HepG2 (cell line): ENCODE results near the gene HECTD4. TPM values are rescaled to one million over a fixed set of nuclear protein-coding genes. Genes with fewer than 3 reads are reported as not detected.

Experiments
- ARNT2 ChIP-seq: sonication (generic); formaldehyde crosslinking; IDR thresholded peaks from 2 replicates; pipeline ENCODE4 v1.8.0; 2022; ENCODE audit warnings: mild to moderate bottlenecking, low read depth, missing genetic modification reagents, moderate library complexity
- ATF7 ChIP-seq, 2 experiments: fragments of 450-650 bp in 1 of 2; sonication (generic) in 1 of 2; formaldehyde crosslinking in 1 of 2; IDR thresholded peaks; 2 replicates each; pipeline versions ENCODE4 v1.4.0 to v1.6.1; 2016 to 2020; ENCODE audit warnings: antibody characterized with exemption in 1 of 2, mild to moderate bottlenecking in 1 of 2, missing genetic modification reagents in 1 of 2
- DRAP1 ChIP-seq: IDR thresholded peaks from 2 replicates; pipeline ENCODE4 v1.6.1; 2016; ENCODE audit warnings: missing genetic modification reagents, missing compliant biosample characterization
- DZIP1 ChIP-seq: sonication (generic); formaldehyde crosslinking; IDR thresholded peaks from 2 replicates; pipeline ENCODE4 v1.5.0; 2020; ENCODE audit warnings: mild to moderate bottlenecking, missing genetic modification reagents
- ERF ChIP-seq: IDR thresholded peaks from 2 replicates; pipeline ENCODE4 v1.6.1; 2018; ENCODE audit warnings: missing biosample characterization, missing genetic modification reagents
- FOXP4 ChIP-seq: sonication (generic); formaldehyde crosslinking; IDR thresholded peaks from 2 replicates; pipeline ENCODE4 v1.4.0; 2020; ENCODE audit warnings: missing genetic modification reagents
- JUN ChIP-seq: sonication (generic); formaldehyde crosslinking; IDR thresholded peaks from 2 replicates; pipeline ENCODE4 v1.4.0; 2020; ENCODE audit warnings: mild to moderate bottlenecking, missing genetic modification reagents
- KAT7 ChIP-seq: IDR thresholded peaks from 2 replicates; pipeline ENCODE4 v1.6.1; 2018; ENCODE audit warnings: borderline replicate concordance, missing compliant biosample characterization
- KDM5A ChIP-seq: fragments of 200-600 bp; sonication (generic); IDR thresholded peaks from 2 replicates; pipeline ENCODE4 v1.7.0; 2018; ENCODE audit warnings: antibody characterized with exemption, mild to moderate bottlenecking, low read length, borderline replicate concordance
- PHF20 ChIP-seq: sonication (generic); formaldehyde crosslinking; IDR thresholded peaks from 2 replicates; pipeline ENCODE4 v1.5.0; 2020; ENCODE audit warnings: mild to moderate bottlenecking, missing genetic modification reagents
- ZNF263 ChIP-seq: sonication (generic); formaldehyde crosslinking; IDR thresholded peaks from 2 replicates; pipeline ENCODE4 v1.4.0; 2020; ENCODE audit warnings: missing genetic modification reagents
- ZNF317 ChIP-seq: sonication (generic); formaldehyde crosslinking; IDR thresholded peaks from 2 replicates; pipeline ENCODE4 v1.5.0; 2020; ENCODE audit warnings: mild to moderate bottlenecking, missing genetic modification reagents
- ZNF567 ChIP-seq: sonication (generic); formaldehyde crosslinking; IDR thresholded peaks from 2 replicates; pipeline ENCODE4 v1.8.1; 2023; ENCODE audit warnings: mild to moderate bottlenecking, missing genetic modification reagents, borderline replicate concordance
- ZNF607 ChIP-seq: sonication (generic); formaldehyde crosslinking; IDR thresholded peaks from 2 replicates; pipeline ENCODE4 v1.5.1; 2020; ENCODE audit warnings: missing genetic modification reagents, mild to moderate bottlenecking, borderline replicate concordance
- ZNF619 ChIP-seq: sonication (generic); formaldehyde crosslinking; IDR thresholded peaks from 2 replicates; pipeline ENCODE4 v1.4.0; 2020; ENCODE audit warnings: mild to moderate bottlenecking, missing genetic modification reagents
- polyA plus RNA-seq, 8 experiments: library from polyadenylated mRNA; depleted of rRNA in 3 of 8; stranded (reverse) in 7 of 8; unstranded in 1 of 8; fragments of >200 nt; fragmentation: Illumina TruSeq in 4 of 8; extraction: Trizol in 4 of 8; gene quantifications; 2 replicates each; pipeline versions ENCODE4 v1.2.1 to v1.2.3, GENCODE V29; 2011 to 2016; ENCODE audit warnings: low read depth in 4 of 8, missing spikeins in 1 of 8, mixed read lengths in 1 of 8; ENCODE audit not compliant: insufficient read depth in 1 of 8
- total RNA-seq, 5 experiments: library from RNA; depleted of rRNA; stranded (reverse); fragments of >200 nt; fragmentation: Illumina TruSeq; extraction: Trizol; gene quantifications; 2 replicates each; pipeline ENCODE4 v1.2.3, GENCODE V29; 2016; ENCODE audit warnings: low read depth in 1 of 5
- TF ChIP-seq, protein P1 (sequence below): sonication (generic); formaldehyde crosslinking; IDR thresholded peaks from 2 replicates; pipeline ENCODE4 v1.5.1; 2020; ENCODE audit warnings: missing genetic modification reagents, mild to moderate bottlenecking, borderline replicate concordance
- TF ChIP-seq, protein P2 (sequence below): sonication (generic); IDR thresholded peaks from 2 replicates; pipeline ENCODE4 v1.6.1; 2016; ENCODE audit warnings: low read depth, borderline replicate concordance

Gene HECTD4
- total and polyA plus RNA-seq, 2 of the 13 experiments (the other 11 are each of a cell fraction or from before 2014, with no cell fraction given) = 9.0 to 11.4 TPM

GRCh38 chr12:112409064-112409905 lies 27.1 kb upstream of the HECTD4 start, which contains the start of gene RPL6 (continued):
- TF ChIP-seq ATF7 (IDR thresholded peaks at IDR 0.05) (no peak), ATF7 (CRISPR knock-in tag; IDR thresholded peaks at IDR 0.05) (peak; percentile 44; the same call in 1 of the 2 replicates), ZNF567 (CRISPR knock-in tag) (peak; percentile 34; the same call in 1 of the 2 replicates), DRAP1 (CRISPR knock-in tag) (peak; percentile 92), DZIP1 (CRISPR knock-in tag) (peak; percentile 86), KAT7 (CRISPR knock-in tag) (peak; percentile 63; the same call in 1 of the 2 replicates), ZNF607 (peak; percentile 61; the same call in 1 of the 2 replicates), JUN (CRISPR knock-in tag) (0 out of 2 replicates have a peak, but pooled peaks have one; percentile 50), ZNF317 (CRISPR knock-in tag) (no peak; the same call in 1 of the 2 replicates), KDM5A (peak; percentile 76), ERF (CRISPR knock-in tag) (peak; percentile 70), PHF20 (CRISPR knock-in tag) (peak; percentile 90), FOXP4 (CRISPR knock-in tag) (no peak), ARNT2 (CRISPR knock-in tag) (no peak), ZNF619 (CRISPR knock-in tag) (no peak), ZNF263 (peak; percentile 35; the same call in 1 of the 2 replicates)
- TF ChIP-seq, protein P1, sequence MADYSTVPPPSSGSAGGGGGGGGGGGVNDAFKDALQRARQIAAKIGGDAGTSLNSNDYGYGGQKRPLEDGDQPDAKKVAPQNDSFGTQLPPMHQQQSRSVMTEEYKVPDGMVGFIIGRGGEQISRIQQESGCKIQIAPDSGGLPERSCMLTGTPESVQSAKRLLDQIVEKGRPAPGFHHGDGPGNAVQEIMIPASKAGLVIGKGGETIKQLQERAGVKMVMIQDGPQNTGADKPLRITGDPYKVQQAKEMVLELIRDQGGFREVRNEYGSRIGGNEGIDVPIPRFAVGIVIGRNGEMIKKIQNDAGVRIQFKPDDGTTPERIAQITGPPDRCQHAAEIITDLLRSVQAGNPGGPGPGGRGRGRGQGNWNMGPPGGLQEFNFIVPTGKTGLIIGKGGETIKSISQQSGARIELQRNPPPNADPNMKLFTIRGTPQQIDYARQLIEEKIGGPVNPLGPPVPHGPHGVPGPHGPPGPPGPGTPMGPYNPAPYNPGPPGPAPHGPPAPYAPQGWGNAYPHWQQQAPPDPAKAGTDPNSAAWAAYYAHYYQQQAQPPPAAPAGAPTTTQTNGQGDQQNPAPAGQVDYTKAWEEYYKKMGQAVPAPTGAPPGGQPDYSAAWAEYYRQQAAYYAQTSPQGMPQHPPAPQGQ (CRISPR knock-in tag) = no peak
- TF ChIP-seq, protein P2, sequence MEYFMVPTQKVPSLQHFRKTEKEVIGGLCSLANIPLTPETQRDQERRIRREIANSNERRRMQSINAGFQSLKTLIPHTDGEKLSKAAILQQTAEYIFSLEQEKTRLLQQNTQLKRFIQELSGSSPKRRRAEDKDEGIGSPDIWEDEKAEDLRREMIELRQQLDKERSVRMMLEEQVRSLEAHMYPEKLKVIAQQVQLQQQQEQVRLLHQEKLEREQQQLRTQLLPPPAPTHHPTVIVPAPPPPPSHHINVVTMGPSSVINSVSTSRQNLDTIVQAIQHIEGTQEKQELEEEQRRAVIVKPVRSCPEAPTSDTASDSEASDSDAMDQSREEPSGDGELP = no peak
